Stimulated activated CD8-positive, alpha-beta memory T cell treated with anti-CD3 and anti-CD28 coated beads, Interleukin-15, amount 100 ng/mL, for 48 hours (primary cell): Measurements from ENCODE around the gene PTRHD1.
"Not testable (repeated sequence)": the region's sequence is repeated elsewhere in the genome, so short reads cannot be mapped to it uniquely, and the experiment has no call there.

Experiments used
- DNase-seq, 2 donors: peaks; one replicate each; pipeline ENCODE4 v3.0.0-alpha.2; 2020; ENCODE audit warnings: low read depth in 2 of 2

The PTRHD1 gene

DNA sequence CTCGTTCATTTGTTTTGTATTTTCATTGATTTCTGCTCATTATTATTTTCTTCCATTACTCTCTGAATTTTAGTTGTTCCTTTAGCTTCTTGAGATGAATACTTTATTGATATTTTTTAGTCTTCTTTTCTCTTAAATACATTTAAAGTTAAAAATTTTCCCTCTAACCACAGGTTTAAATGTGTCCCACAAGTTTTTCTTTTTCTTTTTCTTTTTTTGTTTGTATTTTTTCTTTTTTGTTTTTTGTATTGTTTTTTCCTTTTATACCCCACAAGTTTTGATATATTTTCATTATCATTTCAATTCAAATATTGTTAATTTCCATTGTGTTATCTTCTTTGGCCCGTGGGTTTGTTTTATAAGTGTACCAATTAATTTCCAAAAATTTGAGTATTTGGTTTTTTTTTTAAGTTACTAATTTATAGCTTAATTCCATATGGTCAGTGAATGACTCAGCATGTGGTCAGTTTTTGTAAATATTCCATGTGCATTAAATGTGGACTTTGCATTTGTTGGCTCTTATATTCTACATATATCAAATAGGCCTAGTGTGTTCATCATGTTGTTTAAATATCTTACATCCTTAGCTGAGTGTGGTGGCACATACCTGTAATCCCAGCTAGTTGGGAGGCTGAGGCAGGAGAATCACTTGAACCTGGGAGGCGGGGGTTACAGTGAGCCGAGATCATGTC, 16.3 kb upstream of the PTRHD1 start:
- no peak for DNase-seq

- no peak for DNase-seq
These were observed 13.5 kb upstream of the PTRHD1 start for GRCh38 chr2:24806661-24807036.

GRCh38 chr2:24805811-24806660, 12.8 kb upstream of the PTRHD1 start:
- DNase-seq, result not testable (repeated sequence)

DNA sequence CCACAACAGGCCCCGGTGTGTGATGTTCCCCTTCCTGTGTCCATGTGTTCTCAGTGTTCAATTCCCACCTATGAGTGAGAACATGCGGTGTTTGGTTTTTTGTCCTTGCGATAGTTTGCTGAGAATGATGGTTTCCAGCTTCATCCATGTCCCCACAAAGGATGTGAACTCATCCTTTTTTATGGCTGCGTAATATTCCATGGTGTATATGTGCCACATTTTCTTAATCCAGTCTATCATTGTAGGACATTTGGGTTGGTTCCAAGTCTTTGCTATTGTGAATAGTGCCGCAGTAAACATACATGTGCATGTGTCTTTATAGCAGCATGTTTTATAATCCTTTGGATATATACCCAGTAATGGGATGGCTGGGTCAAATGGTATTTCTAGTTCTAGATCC, 7.3 kb upstream of the PTRHD1 start:
- not testable (repeated sequence) for DNase-seq

GRCh38 chr2:24797644-24798043, 4.5 kb upstream of the PTRHD1 start:
- no peak for DNase-seq

DNA sequence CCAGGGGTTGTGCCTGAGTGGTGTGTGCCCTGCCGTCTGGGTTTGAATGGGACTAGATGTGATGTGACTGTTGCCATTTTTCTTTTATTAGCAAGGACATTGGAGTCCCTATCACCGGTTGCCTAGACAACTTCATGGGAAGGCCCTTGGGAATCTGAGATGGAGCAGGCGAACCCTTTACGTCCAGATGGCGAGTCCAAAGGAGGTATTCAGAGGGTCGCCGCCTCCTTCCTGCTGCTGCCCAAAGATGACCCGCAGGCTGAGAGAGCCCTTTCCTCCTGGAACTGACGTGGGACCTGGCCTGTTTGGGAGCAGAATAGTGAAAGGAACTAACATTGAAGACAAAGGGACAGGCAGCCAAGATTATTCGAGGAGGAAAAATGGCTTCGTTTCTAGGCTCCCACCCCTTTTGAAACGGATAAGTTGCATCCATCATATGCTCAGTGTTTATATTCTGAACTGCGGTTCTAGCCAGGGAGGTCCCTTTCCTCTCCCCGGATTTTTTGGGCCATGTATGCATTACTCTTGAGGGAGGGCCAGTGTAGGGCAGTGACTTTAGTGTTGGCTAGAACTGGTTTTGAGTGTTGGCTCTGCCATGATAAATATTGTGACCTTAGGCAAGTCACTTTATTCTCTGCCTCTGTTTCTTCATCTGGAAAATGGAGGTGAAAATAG, 707 bp upstream of the PTRHD1 start:
- no peak for DNase-seq

DNA sequence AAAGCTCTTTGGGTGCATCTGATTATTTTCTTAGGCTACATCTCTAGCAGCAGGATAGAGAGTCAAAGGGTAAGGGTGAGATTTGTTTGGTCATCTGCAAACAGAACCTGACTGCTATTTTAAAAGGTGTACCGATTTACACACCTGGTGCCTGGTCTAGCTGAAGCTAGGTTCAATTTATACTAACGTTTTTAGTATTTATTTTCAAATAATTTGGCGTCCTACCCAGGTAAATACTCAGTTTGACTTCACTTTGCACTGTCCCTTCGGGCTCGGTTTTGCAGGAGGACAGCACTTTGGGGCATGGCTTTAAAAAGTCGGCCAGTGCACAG, 683 bp downstream of the PTRHD1 start:
- DNase-seq, result no peak

GRCh38 chr2:24791452-24791851, 1.7 kb downstream of the PTRHD1 start:
- DNase-seq, result no peak

GRCh38 chr2:24788816-24789215, 4.4 kb downstream of the PTRHD1 start:
- no peak for DNase-seq

DNA sequence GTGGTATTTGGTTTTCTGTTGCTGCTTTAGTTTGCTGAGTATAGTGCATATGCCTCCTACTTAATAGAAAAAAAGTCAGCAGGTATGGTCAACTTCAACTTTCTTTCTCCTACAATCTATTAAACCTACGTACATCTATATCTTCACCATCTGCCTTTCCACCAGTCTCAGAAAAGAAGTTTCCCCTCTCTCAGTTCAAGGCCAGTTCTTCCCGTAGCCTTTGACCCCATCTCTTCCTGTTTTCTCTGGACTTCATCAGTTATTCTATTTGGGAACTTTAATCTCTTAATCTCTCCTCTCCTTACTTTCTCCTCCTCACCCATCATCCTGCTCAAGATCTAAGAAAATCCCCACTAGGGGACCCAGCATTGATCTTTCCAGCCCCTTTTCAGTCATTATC, 5.7 kb downstream of the PTRHD1 start:
- no peak for DNase-seq

DNA sequence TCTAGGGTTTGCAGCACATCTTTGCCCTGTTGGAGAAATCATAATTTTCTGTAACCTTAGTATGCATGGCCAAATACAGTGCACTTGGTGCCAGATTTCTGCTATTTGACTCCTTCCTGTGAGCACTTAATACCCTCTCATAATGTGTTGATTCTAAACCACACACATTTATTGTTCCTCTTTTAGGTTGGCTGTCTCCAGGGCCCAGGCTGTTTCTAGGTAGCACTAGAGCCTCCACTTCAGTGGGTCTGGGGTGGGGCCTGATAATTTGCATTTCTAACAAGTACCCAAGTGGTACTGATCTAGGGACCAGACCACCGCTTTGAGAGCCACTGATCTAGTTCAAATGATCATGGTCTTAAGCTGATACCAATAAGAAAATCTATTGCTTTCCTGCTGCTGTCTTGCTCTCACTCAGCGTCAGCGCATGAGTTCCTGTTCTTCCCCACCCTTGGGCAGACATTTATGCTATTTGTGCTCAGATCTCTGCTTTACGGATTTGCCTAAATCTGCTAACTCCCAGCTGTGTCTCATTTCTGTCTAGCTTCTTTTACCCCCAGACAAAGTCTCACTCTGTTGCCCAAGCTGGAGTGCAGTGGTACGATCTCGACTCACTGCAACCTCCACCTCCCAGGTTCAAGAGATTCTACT, 7.4 kb downstream of the PTRHD1 start:
- no peak for DNase-seq

DNA sequence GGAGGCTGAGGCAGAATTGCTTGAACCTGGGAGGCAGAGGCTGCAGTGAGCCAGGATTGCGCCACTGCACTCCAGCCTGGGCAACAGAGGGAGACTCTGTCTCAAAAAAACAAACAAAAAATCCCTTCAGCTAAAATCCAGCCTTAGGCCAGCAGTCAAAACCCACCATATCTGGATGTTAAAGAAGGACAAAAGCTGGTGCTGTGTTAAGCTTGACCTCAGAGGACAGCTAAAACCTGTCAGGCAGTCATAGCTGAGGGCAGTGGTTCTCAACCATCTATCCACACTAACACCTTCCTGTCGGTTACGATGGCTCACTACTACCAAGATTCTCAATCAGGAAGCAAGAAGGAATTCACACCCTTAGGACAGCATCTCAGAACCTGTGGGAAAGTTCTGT, 9.6 kb downstream of the PTRHD1 start:
- no peak for DNase-seq

DNA sequence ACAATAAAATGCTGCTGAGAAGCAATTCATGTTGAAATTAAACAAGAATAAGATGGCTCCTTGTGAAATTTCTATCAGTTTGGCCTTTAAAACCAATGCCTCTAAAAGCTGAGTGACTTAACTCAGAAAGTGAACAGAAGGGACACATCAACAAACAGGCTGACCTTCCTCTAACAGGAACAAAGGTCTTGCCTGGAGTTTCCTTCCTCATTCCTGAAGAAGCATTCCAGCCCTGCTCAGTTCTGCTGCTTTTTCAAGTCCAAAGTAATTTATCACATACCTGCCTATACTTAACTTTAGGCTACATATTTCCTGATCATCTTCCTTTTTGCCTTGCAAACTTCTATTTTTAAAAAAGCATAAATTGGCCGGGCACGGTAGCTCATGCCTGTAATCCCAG, 14.1 kb downstream of the PTRHD1 start:
- no peak for DNase-seq

DNA sequence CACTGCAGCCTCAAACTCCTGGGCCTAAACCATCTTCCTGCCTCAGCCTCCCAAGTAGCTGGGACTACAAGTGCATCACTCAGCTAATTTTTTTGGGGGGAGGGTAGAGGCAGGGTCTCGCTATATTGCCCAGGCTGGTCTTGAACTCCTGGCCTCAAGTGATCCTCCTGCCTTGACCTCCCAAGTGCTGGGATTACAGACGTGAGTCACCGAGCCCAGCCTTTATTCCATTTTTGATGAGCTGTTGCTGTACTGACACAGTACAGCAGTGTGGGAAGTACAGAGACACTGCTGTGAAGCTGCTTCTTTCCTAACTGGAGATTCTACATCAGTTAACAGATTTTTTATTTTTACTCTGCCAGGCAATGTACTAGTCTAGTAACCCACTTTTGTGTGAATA, 18.8 kb downstream of the PTRHD1 start:
- DNase-seq, result no peak

GRCh38 chr2:24771764-24772586, 21.2 kb downstream of the PTRHD1 start:
- no peak for DNase-seq

DNA sequence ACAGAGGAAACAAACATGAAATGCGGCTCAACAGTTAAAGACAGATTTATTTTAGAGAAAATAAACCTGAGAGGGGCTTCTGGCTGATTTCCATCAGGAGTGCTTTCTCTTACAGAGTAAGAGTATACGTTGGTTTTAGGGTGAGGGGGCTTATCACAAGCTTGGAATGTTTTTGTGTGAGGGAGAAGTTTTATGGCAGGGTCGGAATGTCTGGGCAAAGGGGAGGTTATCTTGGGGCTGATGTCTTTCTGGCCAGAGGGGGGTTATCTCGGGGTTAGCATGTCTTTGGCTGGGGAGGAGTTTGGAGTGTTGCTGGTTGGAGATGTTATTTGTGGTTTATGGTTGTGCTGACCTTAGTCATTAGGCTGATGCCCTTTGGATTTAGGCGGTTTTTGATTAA, 22.1 kb downstream of the PTRHD1 start:
- DNase-seq, result no peak

DNA sequence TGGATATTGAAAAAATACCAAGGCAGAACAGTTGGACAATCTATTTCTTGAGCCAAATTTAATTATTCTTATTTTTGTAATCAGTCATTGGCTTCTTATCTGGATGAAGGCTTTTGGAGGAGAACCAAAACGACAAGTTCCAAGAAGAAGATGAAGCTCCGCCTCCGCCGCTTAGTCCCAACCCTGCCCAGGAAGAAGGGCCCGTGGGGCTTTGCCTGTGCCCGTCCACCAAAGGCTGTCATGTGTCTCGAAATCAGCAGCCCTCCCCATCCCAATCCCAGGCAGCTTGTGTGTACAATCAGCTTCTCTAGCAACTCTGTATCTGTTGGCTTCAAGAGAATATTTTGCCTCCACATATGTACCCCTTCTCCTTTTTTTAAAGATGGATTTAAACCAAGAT, 24.6 kb downstream of the PTRHD1 start:
- no peak for DNase-seq

- no peak for DNase-seq
These were observed 25.2 kb downstream of the PTRHD1 start for GRCh38 chr2:24768013-24768412.

- peak in 1 of 2 donors; percentile 3 for DNase-seq
These were observed 26.6 kb downstream of the PTRHD1 start for GRCh38 chr2:24766609-24767008.

DNA sequence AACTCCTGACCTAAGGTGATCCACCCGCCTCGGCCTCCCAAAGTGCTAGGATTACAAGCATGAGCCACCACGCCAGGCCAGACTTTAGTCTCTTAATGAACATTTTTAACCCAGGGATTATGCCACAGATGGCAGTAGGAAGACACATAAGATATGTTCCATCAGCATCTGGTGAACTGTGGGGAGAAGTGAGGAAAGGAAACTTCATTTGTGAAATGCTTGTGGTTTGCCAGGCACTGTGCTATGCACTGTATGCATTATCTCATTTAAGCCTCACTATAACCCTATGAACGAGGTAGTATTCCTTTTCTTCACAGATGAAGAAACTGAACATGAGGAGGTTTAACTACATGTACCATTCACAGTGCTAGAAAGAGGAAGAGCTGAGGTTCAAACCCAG, 29.3 kb downstream of the PTRHD1 start:
- no peak for DNase-seq

- no peak for DNase-seq
These were observed 30.7 kb downstream of the PTRHD1 start for GRCh38 chr2:24762518-24762917.

DNA sequence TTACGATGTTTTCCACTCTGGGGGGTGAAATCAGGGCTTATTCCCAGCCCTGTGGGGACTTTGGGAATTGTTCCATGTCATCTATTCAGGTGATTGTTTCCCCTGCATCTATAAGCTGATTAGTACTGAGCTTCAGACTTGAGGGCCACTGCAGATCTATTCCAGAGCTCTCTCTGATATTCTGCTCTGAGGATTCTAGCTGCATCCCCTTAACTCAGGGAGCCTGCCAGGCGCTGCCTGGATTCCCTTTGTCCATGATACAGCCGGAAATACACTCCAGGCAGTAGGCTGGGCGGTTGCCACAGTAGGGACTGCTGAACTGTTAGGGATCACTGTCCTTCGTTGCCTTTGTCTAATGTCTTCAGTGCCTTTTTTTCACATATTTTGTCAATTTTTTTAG, 31.3 kb downstream of the PTRHD1 start:
- no peak for DNase-seq
